Measurements from ENCODE around the gene THBD. TPM values are rescaled to one million over a fixed set of nuclear protein-coding genes. Genes with fewer than 3 reads are reported as not detected.

Gene THBD
- polyA plus RNA-seq, 3 donors = 5.3 to 7.8 (median 6.0) TPM

- DNase-seq (ENCODE audit: extremely low read depth in 1 of 11, low read depth in 9 of 11, low spot score in 4 of 11) = no peak
These were observed 21.9 kb upstream of the THBD start for GRCh38 chr20:23071398-23071797.

- no peak for DNase-seq (ENCODE audit: extremely low read depth in 1 of 11, low read depth in 9 of 11, low spot score in 4 of 11)
These were observed 19.6 kb upstream of the THBD start for GRCh38 chr20:23069108-23069507.

GRCh38 chr20:23068283-23068682 lies 18.8 kb upstream of the THBD start:
- no peak for DNase-seq (ENCODE audit: extremely low read depth in 1 of 11, low read depth in 9 of 11, low spot score in 4 of 11)

GRCh38 chr20:23066772-23067171 lies 17.3 kb upstream of the THBD start:
- no peak for DNase-seq (ENCODE audit: extremely low read depth in 1 of 11, low read depth in 9 of 11, low spot score in 4 of 11)

- no peak for DNase-seq (ENCODE audit: extremely low read depth in 1 of 11, low read depth in 9 of 11, low spot score in 4 of 11)
These were observed 16.1 kb upstream of the THBD start for GRCh38 chr20:23065266-23066201.

- no peak for DNase-seq (ENCODE audit: extremely low read depth in 1 of 11, low read depth in 9 of 11, low spot score in 4 of 11)
These were observed 14.1 kb upstream of the THBD start for GRCh38 chr20:23063581-23063980.

GRCh38 chr20:23063168-23063567 lies 13.7 kb upstream of the THBD start:
- no peak for DNase-seq (ENCODE audit: extremely low read depth in 1 of 11, low read depth in 9 of 11, low spot score in 4 of 11)

GRCh38 chr20:23062632-23063031 lies 13.2 kb upstream of the THBD start:
- no peak for DNase-seq (ENCODE audit: extremely low read depth in 1 of 11, low read depth in 9 of 11, low spot score in 4 of 11)

- peak in 6 of 11 donors; percentile 40 to 76 (median 62) for DNase-seq (ENCODE audit: extremely low read depth in 1 of 11, low read depth in 9 of 11, low spot score in 4 of 11)
These were observed 12.5 kb upstream of the THBD start for GRCh38 chr20:23061734-23062561.

GRCh38 chr20:23061262-23061661 lies 11.8 kb upstream of the THBD start:
- DNase-seq (ENCODE audit: extremely low read depth in 1 of 11, low read depth in 9 of 11, low spot score in 4 of 11) = no peak

- no peak for DNase-seq (ENCODE audit: extremely low read depth in 1 of 11, low read depth in 9 of 11, low spot score in 4 of 11)
These were observed 11.2 kb upstream of the THBD start for GRCh38 chr20:23060629-23061028.

- DNase-seq (ENCODE audit: extremely low read depth in 1 of 11, low read depth in 9 of 11, low spot score in 4 of 11) = no peak
These were observed 10.4 kb upstream of the THBD start for GRCh38 chr20:23059846-23060245.

GRCh38 chr20:23059001-23059400 lies 9.5 kb upstream of the THBD start:
- no peak for DNase-seq (ENCODE audit: extremely low read depth in 1 of 11, low read depth in 9 of 11, low spot score in 4 of 11)

- no peak for DNase-seq (ENCODE audit: extremely low read depth in 1 of 11, low read depth in 9 of 11, low spot score in 4 of 11)
These were observed 8.8 kb upstream of the THBD start for GRCh38 chr20:23058240-23058639.

GRCh38 chr20:23052904-23053303 lies 3.4 kb upstream of the THBD start:
- DNase-seq (ENCODE audit: extremely low read depth in 1 of 11, low read depth in 9 of 11, low spot score in 4 of 11) = no peak

- peak in 5 of 11 donors; percentile 52 to 88 (median 77) for DNase-seq (ENCODE audit: extremely low read depth in 1 of 11, low read depth in 9 of 11, low spot score in 4 of 11)
These were observed 1.6 kb upstream of the THBD start for GRCh38 chr20:23050847-23051627.

- no peak for DNase-seq (ENCODE audit: extremely low read depth in 1 of 11, low read depth in 9 of 11, low spot score in 4 of 11)
These were observed 785 bp upstream of the THBD start for GRCh38 chr20:23050076-23050838.

All from renal cortex interstitium (tissue), 11 donors.